ENCODE results near the gene NKAPD1.
"Not testable (repeated sequence)": the region's sequence is repeated elsewhere in the genome, so short reads cannot be mapped to it uniquely, and the experiment has no call there.

GRCh38 chr11:112026784-112027410, 47.2 kb upstream of the NKAPD1 start:
- not testable (repeated sequence) for TF ChIP-seq SUZ12 (IDR thresholded peaks at IDR 0.05; ENCODE audit: extremely low read depth, insufficient read depth, insufficient read length); ZNF274 (IDR thresholded peaks at IDR 0.05; ENCODE audit: low read depth, low read length); YY1 (IDR thresholded peaks at IDR 0.05; ENCODE audit: insufficient read depth, insufficient read length)

Measured in NT2/D1 (cell line).